HG02885 (cell line): ENCODE results near the gene CDH15.
"Not testable (repeated sequence)": the region's sequence is repeated elsewhere in the genome, so short reads cannot be mapped to it uniquely, and the experiment has no call there.

Experiments used
- ATAC-seq: cut with Tn5 transposase; IDR thresholded peaks from one replicate; pipeline ENCODE4 v1.9.1; 2021; ENCODE audit warnings: mild to moderate bottlenecking; ENCODE audit not compliant: unreplicated experiment, poor library complexity

The CDH15 gene

DNA sequence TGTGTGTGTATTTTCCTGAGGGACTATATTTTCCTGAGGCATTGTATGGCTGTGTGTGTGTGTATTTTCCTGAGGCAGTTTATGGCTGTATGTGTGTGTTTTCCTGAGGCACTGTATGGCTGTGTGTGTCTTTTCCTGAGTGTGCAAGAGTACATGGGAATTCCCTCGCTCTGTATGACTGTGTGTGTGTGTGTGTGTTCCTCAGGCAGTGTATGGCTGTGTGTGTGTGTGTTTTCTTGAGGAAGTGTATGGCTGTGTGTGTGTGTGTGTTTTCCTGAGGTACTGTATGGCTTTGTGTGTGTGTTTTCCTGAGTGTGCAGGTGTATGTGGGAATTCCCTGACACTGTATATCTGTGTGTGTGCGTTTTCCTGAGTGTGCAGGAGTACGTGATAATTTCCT is 50.1 kb downstream of the CDH15 start:
- ATAC-seq, result no peak

DNA sequence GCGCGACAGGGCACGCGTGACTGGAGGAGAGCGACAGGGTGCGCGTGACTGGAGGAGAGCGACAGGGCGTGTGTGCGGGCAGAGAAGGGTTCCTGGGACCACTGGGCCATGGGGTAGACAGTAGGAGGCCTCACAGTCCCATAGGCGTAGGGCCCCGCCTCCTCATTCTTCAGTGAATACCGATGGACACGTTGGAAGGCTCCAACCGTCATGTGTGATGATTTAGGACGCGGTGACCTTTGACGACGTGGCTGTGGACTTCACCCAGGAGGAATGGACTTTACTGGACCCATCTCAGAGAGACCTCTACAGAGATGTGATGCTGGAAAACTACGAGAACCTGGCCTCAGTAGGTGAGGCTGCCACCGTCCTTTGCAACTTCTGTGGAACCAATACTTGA is 51.4 kb downstream of the CDH15 start:
- no peak for ATAC-seq

DNA sequence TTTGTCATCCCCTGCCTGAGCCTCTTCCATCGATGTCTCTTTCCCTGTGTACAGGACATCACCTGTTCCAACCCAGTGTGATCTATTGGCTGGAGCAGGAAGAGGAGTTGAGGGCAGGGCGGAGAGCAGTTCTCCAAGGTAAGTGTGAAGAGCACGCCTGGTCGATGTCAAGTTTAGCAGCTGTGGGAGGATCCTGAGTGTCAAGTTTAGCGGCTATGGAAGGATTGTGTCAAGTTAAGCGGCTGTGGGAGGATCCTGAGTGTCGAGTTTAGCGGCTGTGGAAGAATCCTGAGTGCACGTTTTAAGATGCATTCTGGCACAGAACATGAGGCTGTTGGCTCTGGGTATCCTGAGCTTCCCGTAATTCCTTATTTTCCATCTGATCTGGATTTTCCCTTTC is 53.1 kb downstream of the CDH15 start:
- no peak for ATAC-seq

DNA sequence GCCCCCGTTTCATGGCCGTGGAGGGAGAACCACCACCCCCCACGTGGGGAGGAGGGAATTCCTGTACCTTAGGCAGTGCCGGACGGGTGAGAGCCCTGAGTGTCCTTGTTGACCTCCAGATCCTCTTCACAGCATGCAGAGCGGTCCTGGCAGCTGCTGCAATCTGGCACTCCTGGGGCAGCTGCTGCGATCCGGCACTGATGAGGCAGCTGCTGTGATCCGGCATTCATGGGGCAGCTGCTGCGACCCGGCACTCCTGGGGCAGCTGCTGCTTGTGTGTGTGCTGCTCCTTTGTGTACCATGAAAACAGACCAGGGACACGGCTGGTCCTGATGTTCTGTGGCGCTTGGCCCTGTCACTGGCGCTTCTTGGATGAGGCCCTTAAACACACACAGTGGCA is 58.7 kb downstream of the CDH15 start:
- no peak for ATAC-seq

DNA sequence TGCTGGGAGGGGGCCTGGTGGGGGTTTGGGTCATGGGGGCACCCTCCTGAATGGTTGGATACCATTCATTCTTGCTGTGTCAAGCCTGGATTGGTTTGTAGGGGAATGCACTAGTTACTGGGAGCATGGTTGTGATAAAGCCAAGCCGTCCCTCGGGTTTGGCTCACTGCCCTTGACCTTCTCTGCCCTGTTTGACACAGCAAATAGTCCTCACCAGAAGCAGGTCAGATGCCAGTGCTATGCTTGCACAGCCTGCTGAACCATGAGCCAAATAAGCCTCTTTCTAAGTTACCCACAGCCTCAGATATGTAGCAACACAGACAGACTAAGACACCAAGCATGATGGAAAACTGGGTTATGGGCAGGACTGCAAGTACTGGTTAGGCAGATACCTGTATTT is 60.6 kb downstream of the CDH15 start:
- no peak for ATAC-seq

DNA sequence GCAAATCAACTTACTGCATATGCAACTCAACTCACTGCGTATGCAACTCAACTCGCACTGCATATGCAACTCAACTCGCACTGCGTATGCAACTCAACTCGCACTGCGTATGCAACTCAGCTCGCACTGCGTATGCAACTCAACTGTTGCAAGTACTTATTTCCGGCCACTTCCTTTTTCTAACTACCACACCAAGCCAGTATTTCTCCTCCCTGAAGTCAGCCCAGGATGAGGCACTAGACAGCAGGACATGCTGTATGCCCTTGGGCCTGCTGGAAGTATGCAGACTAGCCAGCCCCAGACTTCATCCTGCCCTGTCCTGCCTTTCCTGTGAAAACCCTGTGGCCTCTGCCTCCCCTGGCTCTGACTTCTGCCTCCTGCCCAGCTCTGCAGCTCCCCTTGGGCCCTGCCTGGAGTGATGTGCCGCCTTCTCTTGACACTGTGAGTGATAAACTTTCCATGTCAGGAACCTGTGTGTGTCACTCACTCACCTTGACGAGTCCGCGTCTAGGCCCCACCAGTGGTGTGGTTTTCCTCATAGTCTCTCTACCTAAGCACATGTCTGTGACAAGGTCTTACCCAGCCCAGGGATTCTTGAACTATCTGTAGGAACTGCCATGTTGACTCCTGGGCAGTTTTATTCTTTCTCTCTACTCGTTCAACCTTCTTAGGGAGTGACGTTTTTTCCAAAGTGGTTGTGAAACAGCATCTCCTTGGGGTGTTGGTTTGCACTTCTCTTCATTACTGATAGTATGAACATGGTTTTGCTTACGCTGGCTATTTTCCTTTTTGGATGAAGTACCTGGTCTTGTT is 62.3 kb downstream of the CDH15 start:
- ATAC-seq, result no peak

DNA sequence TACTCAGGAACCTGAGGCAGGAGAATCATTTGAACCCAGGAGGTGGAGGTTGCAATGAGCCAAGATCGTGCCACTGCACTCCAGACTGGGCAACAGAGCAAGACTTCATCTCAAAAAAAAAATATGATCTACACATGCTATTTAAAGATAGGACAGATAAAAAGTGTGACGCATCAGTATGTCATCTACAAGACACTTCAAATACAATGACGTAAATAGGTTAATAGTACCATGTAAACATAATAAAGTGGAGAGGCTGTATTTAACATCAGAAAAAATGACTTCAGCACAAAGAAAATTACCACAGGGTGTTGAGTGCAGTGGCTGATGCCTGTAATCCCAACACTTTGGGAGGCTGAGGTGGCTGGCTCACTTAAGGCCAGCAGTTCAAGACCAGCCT is 66.2 kb downstream of the CDH15 start:
- ATAC-seq, result no peak

DNA sequence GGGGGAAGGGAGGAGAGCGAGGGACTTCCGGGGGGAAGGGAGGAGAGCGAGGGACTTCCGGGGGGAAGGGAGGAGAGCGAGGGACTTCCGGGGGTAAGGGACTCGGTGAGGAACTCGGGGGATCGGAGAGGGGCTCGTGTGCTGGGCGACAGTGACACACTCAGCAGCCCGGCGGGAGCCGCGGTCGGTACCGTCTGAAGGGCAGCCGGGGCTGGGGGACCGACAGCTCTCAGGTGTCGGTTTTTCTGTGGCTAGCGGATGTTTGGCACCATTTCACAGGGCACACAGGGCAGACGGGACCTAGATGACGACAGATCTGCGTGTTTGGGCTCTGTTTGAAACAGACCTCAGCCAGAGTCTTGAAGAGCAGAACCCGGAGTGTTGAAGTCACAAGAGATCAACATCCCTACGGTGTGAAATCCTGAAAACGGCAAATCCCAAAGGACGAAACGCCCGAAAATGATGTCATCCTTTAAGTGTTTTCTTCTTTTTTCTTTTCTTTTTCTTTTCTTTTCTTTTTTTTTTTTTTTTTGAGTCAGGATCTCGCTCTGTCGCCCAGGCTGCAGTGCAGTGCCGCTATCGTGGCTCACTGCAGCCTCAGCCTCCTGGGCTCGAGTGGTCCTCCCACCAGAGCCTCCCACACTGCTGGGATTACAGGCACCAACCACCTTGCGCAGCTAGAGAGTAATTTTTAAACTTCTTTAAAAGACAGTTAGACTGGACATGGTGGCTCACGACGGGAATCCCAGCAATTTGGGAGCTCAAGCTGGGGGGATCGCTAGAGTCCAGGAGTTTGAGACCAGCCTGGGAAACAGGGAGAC is 69.8 kb downstream of the CDH15 start:
- ATAC-seq, result peak; percentile 67

DNA sequence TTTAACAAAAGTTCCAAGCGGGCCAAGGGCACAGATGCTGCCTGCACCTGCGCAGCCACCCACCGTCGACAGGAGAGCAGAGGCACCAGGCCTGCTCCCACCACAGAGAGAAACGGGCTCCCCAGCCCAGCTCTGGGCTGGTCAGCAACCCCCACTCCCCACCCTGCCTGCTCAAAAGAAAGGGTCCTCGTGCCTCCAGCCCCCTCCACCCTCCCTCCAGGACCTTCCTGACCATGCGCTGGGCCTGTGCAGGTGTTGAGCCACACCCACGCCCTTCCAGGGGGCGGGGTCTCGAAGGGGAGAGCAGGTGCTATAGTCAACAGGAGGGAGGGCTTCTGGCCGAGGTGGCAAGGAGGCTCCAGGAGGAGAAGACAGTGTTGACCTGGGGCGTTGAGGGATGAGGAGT is 71.2 kb downstream of the CDH15 start:
- no peak for ATAC-seq

DNA sequence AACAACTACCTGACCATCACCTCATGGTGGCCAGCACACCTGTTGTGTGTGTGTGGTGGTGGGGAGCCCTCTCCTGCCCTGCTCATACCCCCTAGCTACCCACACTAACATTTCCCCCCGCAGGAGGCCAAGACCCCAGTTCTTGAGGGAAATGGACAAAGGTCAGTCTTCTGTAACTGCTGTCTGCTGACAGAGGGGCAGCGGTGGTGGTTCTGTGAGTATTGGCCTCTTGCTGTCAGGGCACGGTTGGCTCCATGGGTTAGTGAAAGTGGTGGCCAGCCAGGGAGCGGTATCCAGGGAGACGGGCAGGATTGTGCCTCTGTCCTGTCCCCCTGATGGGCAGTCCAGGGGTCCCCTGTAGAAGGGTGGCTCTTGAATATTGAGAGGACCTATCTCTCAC is 72.1 kb downstream of the CDH15 start:
- no peak for ATAC-seq

DNA sequence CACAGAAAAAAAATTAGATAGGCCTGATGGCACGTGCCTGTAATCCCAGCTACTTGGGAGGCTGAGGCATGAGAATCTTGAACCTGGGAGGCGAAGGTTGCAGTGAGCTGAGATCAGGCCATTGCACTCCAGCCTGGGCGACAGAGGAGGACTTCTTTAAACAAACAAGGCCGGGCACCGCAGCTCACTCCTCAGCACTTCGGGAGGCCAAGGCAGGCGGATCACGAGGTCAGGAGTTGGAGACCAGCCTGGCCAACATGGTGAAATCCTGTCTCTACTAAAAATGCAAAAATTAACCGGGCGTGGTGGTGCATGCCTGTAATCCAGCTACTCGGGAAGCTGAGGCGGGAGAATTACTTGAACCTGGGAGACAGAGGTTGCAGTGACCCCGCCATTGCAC is 72.7 kb downstream of the CDH15 start:
- ATAC-seq, result not testable (repeated sequence)

DNA sequence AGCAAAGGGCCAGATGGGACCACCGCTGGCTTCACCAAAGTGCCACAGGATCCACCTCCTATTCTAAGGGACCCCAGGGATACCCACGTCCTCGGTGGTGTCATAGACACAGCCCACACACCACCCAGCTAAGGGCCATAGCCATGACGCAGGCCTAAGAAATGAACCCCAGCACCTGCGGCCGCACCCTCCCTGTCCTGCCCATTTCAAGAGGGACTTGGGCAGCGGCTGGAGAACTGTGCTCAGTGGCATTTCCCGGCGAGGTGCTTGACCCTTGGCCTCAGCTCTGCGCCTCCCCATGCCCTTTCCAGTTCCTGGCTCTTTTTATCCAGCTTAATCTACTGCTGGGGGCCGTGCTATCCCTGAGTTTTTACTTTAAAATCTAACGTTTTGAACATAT is 73.2 kb downstream of the CDH15 start:
- ATAC-seq, result no peak
